Measurements from ENCODE around the gene RAB4A. TPM values are rescaled to one million over a fixed set of nuclear protein-coding genes. Genes with fewer than 3 reads are reported as not detected.

The RAB4A gene
- total RNA-seq, 4 donors from 2014 or later: 24.1 to 50.7 (median 43.0) TPM

GRCh38 chr1:229234870-229235472 is 35.9 kb upstream of the RAB4A start:
- WGBS, 2 donors: 92% methylated on average over 13 of the region's 13 CpGs
- H3K4me3 ChIP-seq: no peak overlapping the region
- intact Hi-C loops (cut with DNase I): no loop called here
- H3K27me3 ChIP-seq: peaks cover 0 to 4% (median 0%) of the 10 kb centered on the region in 4 donors
- H3K27ac ChIP-seq: no peak overlapping the region
- H3K36me3 ChIP-seq: no peaks in the 10 kb centered on the region
- TF ChIP-seq POLR2A (IDR thresholded peaks at IDR 0.05): no peak
- TF ChIP-seq, protein P1, sequence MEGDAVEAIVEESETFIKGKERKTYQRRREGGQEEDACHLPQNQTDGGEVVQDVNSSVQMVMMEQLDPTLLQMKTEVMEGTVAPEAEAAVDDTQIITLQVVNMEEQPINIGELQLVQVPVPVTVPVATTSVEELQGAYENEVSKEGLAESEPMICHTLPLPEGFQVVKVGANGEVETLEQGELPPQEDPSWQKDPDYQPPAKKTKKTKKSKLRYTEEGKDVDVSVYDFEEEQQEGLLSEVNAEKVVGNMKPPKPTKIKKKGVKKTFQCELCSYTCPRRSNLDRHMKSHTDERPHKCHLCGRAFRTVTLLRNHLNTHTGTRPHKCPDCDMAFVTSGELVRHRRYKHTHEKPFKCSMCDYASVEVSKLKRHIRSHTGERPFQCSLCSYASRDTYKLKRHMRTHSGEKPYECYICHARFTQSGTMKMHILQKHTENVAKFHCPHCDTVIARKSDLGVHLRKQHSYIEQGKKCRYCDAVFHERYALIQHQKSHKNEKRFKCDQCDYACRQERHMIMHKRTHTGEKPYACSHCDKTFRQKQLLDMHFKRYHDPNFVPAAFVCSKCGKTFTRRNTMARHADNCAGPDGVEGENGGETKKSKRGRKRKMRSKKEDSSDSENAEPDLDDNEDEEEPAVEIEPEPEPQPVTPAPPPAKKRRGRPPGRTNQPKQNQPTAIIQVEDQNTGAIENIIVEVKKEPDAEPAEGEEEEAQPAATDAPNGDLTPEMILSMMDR (IDR thresholded peaks at IDR 0.05): no peak
- H3K4me1 ChIP-seq: peaks cover 12 to 43% (median 38%) of the 10 kb centered on the region in 3 donors
- no peaks in the 10 kb centered on the region for H3K9me3 ChIP-seq
- DNase-seq: no peak

DNA sequence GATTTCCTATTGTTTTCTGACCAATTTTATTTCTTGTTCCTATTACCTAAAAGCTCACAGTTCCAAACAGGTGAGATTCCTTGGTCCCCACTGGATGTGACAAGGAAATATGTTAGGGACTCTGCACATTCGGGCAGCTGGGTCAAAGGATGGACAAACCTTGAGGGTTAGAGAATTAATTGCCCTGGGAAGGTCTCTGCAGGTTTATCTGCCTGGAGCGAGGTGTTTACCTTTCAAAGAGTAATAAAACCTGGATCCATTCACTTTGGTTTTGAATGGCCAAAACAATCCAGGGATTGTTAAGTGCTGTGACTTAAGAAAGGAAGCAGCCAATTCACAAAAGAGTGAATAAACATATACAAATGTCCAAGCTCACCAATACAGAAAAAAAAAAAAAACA is 33.6 kb upstream of the RAB4A start:
- Histone ChIP-seq H3K9me3 (no peaks in the 10 kb centered on the region), H3K4me1 (peaks cover 0 to 19% (median 14%) of the 10 kb centered on the region in 3 donors), H3K36me3 (no peaks in the 10 kb centered on the region), H3K27ac (no peak overlapping the region), H3K27me3 (peaks cover 0 to 4% (median 0%) of the 10 kb centered on the region in 4 donors), H3K4me3 (no peak overlapping the region)
- no peak for DNase-seq
- no peak for TF ChIP-seq POLR2A (IDR thresholded peaks at IDR 0.05)
- 56 to 78% methylated on average over 2 of the region's 2 CpGs for WGBS, 2 donors
- intact Hi-C loops (cut with DNase I): no loop called here

DNA sequence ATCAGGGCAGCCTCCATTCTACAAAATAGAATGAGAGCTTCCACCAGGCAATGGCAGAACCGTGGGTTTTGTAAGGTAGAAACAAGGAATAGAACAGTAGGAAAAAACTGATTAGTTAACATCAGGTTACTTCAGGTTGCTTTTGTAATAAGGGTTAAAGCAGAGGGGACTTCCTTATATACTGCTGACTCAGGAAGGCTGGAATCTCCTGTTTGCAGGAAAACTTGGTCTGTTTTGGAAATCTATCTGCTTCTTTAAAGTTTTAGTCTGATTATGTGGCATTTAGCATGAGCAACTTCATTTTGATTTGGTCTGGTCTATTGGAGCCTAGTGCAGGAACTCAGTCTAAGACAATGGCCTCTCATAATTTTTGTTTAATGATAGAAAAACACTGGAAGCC is 32.7 kb upstream of the RAB4A start:
- Histone ChIP-seq H3K4me1 (peaks cover 0 to 15% (median 11%) of the 10 kb centered on the region in 3 donors), H3K27ac (no peak overlapping the region), H3K27me3 (peaks cover 0 to 4% (median 0%) of the 10 kb centered on the region in 4 donors), H3K9me3 (peaks cover 0 to 5% (median 0%) of the 10 kb centered on the region in 3 donors), H3K4me3 (no peak overlapping the region), H3K36me3 (no peaks in the 10 kb centered on the region)
- no peak for DNase-seq
- intact Hi-C loops (cut with DNase I): no loop called here
- WGBS, 2 donors: 40 to 41% methylated on average over 1 of the region's 1 CpG
- TF ChIP-seq, protein P1 (IDR thresholded peaks at IDR 0.05): no peak
- TF ChIP-seq POLR2A (IDR thresholded peaks at IDR 0.05): no peak

DNA sequence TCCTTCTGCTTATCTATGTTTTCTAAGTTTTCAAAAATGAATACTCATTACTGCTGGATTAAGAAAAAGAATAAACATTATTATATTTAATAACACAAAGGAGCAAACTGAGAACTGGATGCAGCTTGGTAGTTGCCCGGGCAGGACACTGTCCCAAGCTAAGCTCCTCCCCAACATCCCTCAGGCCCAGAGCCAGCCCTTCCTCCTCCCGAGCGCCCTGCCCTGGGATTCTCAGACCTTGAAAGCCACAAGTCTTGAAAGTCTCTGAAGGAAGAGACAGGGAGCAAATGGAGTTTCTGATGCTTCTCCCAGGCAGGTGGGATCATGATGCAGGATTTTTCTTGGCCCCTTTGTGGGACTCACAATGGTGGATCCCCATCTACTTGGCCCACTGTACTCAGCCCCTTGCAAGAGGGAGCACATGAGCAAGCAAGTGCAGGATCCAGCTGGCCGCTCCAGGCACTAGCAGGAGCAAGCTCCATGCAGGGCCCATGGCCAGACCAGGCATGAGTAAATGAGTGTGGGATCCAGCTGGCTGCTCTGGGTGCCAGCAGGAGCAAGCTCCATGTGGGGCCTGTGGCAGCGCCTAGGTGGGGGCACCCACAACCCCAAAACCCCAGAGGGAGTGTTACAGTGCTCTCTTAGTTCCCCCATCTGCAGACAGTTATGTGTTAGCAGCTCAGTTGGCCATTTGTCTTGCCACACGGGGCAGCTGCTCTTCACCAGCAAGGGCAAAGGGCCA is 32.1 kb upstream of the RAB4A start:
- Histone ChIP-seq H3K4me3 (no peak overlapping the region), H3K9me3 (peaks cover 0 to 9% (median 6%) of the 10 kb centered on the region in 3 donors), H3K27ac (peak overlapping the region in 2 of 4 donors; percentile 18 to 29), H3K4me1 (peaks cover 0 to 15% (median 11%) of the 10 kb centered on the region in 3 donors), H3K27me3 (peaks cover 0 to 4% (median 0%) of the 10 kb centered on the region in 4 donors), H3K36me3 (no peaks in the 10 kb centered on the region)
- no peak for TF ChIP-seq POLR2A (IDR thresholded peaks at IDR 0.05)
- TF ChIP-seq, protein P1 (IDR thresholded peaks at IDR 0.05): no peak
- intact Hi-C loops (cut with DNase I): no loop called here
- WGBS, 2 donors: 23 to 31% methylated on average over 3 to 5 of the region's 6 CpGs
- DNase-seq: no peak

- peaks cover 0 to 17% (median 12%) of the 10 kb centered on the region in 3 donors for H3K9me3 ChIP-seq
- no peak overlapping the region for H3K27ac ChIP-seq
- no peak for TF ChIP-seq POLR2A (IDR thresholded peaks at IDR 0.05)
- TF ChIP-seq, protein P1 (IDR thresholded peaks at IDR 0.05): no peak
- no peaks in the 10 kb centered on the region for H3K36me3 ChIP-seq
- H3K27me3 ChIP-seq: no peaks in the 10 kb centered on the region
- peaks cover 0 to 15% (median 11%) of the 10 kb centered on the region in 3 donors for H3K4me1 ChIP-seq
- no peak for DNase-seq
- H3K4me3 ChIP-seq: no peak overlapping the region
- intact Hi-C loops (cut with DNase I): no loop called here
- 83 to 90% methylated on average over 1 to 3 of the region's 3 CpGs for WGBS, 2 donors
Observed at GRCh38 chr1:229240532-229240931, 30.4 kb upstream of the RAB4A start.

Data from esophagus squamous epithelium (tissue), 5 donors.